Measurements from ENCODE around the gene NR6A1. TPM values are rescaled to one million over a fixed set of nuclear protein-coding genes. Genes with fewer than 3 reads are reported as not detected.

Gene NR6A1
- total RNA-seq, 2 experiments from 2014 or later = 17.5 to 23.0 TPM

- no peak overlapping the region for H2AFZ ChIP-seq (ENCODE audit: low read length)
- no peaks in the 10 kb centered on the region for H3K36me3 ChIP-seq (ENCODE audit: insufficient read depth, low read length)
- no peak overlapping the region for H3K4me2 ChIP-seq (ENCODE audit: low read length)
- ChIA-PET POLR2A (interaction anchor here (0.6 to 2.1 kb wide), 5 partner anchors 8 to 484 kb away, joined by 4 to 8 read pairs (median 5); no protein-coding TSS in a partner anchor), CTCF (ENCODE audit: unreplicated experiment) (no interaction called here)
- H4K20me1 ChIP-seq (ENCODE audit: insufficient read depth, low read length) = peaks cover 50% of the 10 kb centered on the region
- no peak for TF ChIP-seq EZH2phosphoT487 (IDR thresholded peaks at IDR 0.05; ENCODE audit: borderline replicate concordance, low read depth, low read length)
- no peak for TF ChIP-seq CTCF (conservative IDR thresholded peaks at IDR 0.05; ENCODE audit: low read length)
- H3K27ac ChIP-seq (ENCODE audit: low read depth, low read length, poor library complexity, severe bottlenecking) = no peak overlapping the region
- H3K9me3 ChIP-seq (ENCODE audit: low read length) = no peaks in the 10 kb centered on the region
- peaks cover 95% of the 10 kb centered on the region for H3K79me2 ChIP-seq (ENCODE audit: insufficient read depth, low read depth, low read length)
- intact Hi-C loops (cut with micrococcal nuclease; ENCODE audit: unreplicated experiment) = no loop called here
- DNase-seq (ENCODE audit: low spot score) = no peak
- H3K9me2 ChIP-seq (ENCODE audit: insufficient read depth, low read length) = no peaks in the 10 kb centered on the region
- no peak overlapping the region for H3K4me3 ChIP-seq (ENCODE audit: low read depth, low read length, poor library complexity, severe bottlenecking)
- peaks cover 54% of the 10 kb centered on the region for H3K4me1 ChIP-seq (ENCODE audit: insufficient read depth, low read length, poor library complexity, severe bottlenecking)
- BruUV-seq (replicated peaks) = no TSS peak
Measured at GRCh38 chr9:124761196-124761595, 9.9 kb downstream of the NR6A1 start.

- Histone ChIP-seq H3K4me2 (ENCODE audit: low read length) (no peak overlapping the region), H3K9me3 (ENCODE audit: low read length) (no peaks in the 10 kb centered on the region), H3K4me3 (ENCODE audit: low read depth, low read length, poor library complexity, severe bottlenecking) (no peak overlapping the region), H3K9me2 (ENCODE audit: insufficient read depth, low read length) (no peaks in the 10 kb centered on the region), H3K4me1 (ENCODE audit: insufficient read depth, low read length, poor library complexity, severe bottlenecking) (peaks cover 50% of the 10 kb centered on the region), H3K79me2 (ENCODE audit: insufficient read depth, low read depth, low read length) (peaks cover 95% of the 10 kb centered on the region), H2AFZ (ENCODE audit: low read length) (no peak overlapping the region), H4K20me1 (ENCODE audit: insufficient read depth, low read length) (peaks cover 46% of the 10 kb centered on the region), H3K27ac (ENCODE audit: low read depth, low read length, poor library complexity, severe bottlenecking) (no peak overlapping the region), H3K36me3 (ENCODE audit: insufficient read depth, low read length) (no peaks in the 10 kb centered on the region)
- no peak for TF ChIP-seq CTCF (conservative IDR thresholded peaks at IDR 0.05; ENCODE audit: low read length)
- no peak for TF ChIP-seq EZH2phosphoT487 (IDR thresholded peaks at IDR 0.05; ENCODE audit: borderline replicate concordance, low read depth, low read length)
- DNase-seq (ENCODE audit: low spot score) = no peak
- intact Hi-C loops (cut with micrococcal nuclease; ENCODE audit: unreplicated experiment) = no loop called here
- POLR2A ChIA-PET = interaction anchor here (0.6 to 1.9 kb wide), 4 partner anchors 8 to 484 kb away, joined by 4 to 6 read pairs (median 4); no protein-coding TSS in a partner anchor
- BruUV-seq (replicated peaks) = no TSS peak
- CTCF ChIA-PET (ENCODE audit: unreplicated experiment) = no interaction called here
Measured at GRCh38 chr9:124760719-124761118, 10.4 kb downstream of the NR6A1 start.

GRCh38 chr9:124759327-124759726, 11.8 kb downstream of the NR6A1 start:
- BruUV-seq (replicated peaks) = no TSS peak
- H3K27ac ChIP-seq (ENCODE audit: low read depth, low read length, poor library complexity, severe bottlenecking) = no peak overlapping the region
- TF ChIP-seq CTCF (conservative IDR thresholded peaks at IDR 0.05; ENCODE audit: low read length) (no peak), EZH2phosphoT487 (IDR thresholded peaks at IDR 0.05; ENCODE audit: borderline replicate concordance, low read depth, low read length) (no peak)
- no peaks in the 10 kb centered on the region for H3K9me3 ChIP-seq (ENCODE audit: low read length)
- no peak overlapping the region for H2AFZ ChIP-seq (ENCODE audit: low read length)
- POLR2A ChIA-PET = interaction anchor here (0.5 to 0.9 kb wide), 3 partner anchors 10 to 431 kb away, joined by 3 read pairs; no protein-coding TSS in a partner anchor
- H4K20me1 ChIP-seq (ENCODE audit: insufficient read depth, low read length) = peaks cover 46% of the 10 kb centered on the region
- CTCF ChIA-PET (ENCODE audit: unreplicated experiment) = no interaction called here
- H3K9me2 ChIP-seq (ENCODE audit: insufficient read depth, low read length) = no peaks in the 10 kb centered on the region
- H3K36me3 ChIP-seq (ENCODE audit: insufficient read depth, low read length) = no peaks in the 10 kb centered on the region
- no peak overlapping the region for H3K4me3 ChIP-seq (ENCODE audit: low read depth, low read length, poor library complexity, severe bottlenecking)
- no peak for DNase-seq (ENCODE audit: low spot score)
- H3K4me2 ChIP-seq (ENCODE audit: low read length) = no peak overlapping the region
- H3K4me1 ChIP-seq (ENCODE audit: insufficient read depth, low read length, poor library complexity, severe bottlenecking) = peaks cover 36% of the 10 kb centered on the region
- H3K79me2 ChIP-seq (ENCODE audit: insufficient read depth, low read depth, low read length) = peaks cover 95% of the 10 kb centered on the region
- intact Hi-C loops (cut with micrococcal nuclease; ENCODE audit: unreplicated experiment) = no loop called here
